Erythroblast (primary cell): ENCODE data around the gene CIDEC.

Experiments
- GATA1 ChIP-seq: IDR thresholded peaks from 2 replicates; pipeline ENCODE4 v1.6.1; 2011; ENCODE audit warnings: low read depth, mild to moderate bottlenecking, control low read depth, low read length, moderate library complexity
- POLR2A ChIP-seq: IDR thresholded peaks from 2 replicates; pipeline ENCODE4 v1.6.1; 2011; ENCODE audit warnings: mild to moderate bottlenecking, low read length

DNA sequence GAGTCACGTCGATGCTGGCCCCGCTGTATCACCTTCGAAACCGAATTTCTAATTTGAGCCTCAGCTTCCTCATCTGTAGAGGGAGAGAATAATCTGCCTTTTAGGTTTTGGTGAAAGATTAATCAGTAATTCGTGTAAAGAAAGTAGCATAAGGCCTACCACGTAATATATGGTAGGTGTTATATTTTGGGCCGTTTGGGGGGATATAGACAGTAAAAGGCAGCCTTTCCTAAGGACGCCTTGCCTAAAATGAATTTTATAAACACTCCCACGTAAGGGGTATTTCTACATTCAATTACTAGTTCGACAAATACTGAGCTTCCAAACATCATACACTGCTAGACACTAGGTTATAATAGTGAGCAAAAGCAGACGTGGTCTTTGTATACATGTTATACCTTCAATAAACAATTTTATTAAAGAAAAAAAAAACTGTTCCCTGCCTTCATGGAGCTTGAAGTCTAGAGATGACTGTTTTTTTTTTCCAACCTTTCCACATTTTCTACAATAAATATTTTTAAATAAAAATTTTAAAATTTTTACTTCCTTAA lies 11.1 kb upstream of the CIDEC start:
- TF ChIP-seq POLR2A (no peak), GATA1 (no peak)
